Cardiac muscle cell (in vitro differentiated cells and primary cell): ENCODE measurements around the gene PSTPIP1. TPM values are rescaled to one million over a fixed set of nuclear protein-coding genes. Genes with fewer than 3 reads are reported as not detected.

Source experiments
- DNase-seq, 2 donors: peaks; one replicate each; pipeline versions ENCODE4 v3.0.0 to v3.0.0-alpha.2; 2010 to 2017; ENCODE audit warnings: low read depth in 1 of 2, low spot score in 1 of 2
- H3K27ac ChIP-seq: fragments of 200-600 bp; sonication (generic); 2 replicates; pipeline ENCODE4 v1.5.1; 2016
- H3K27me3 ChIP-seq: fragments of 200-600 bp; sonication (generic); 2 replicates; pipeline ENCODE4 v1.6.0; 2016; ENCODE audit warnings: control low read depth
- H3K36me3 ChIP-seq: fragments of 200-600 bp; sonication (generic); 2 replicates; pipeline ENCODE4 v1.5.1; 2016; ENCODE audit warnings: control low read depth
- H3K4me1 ChIP-seq: fragments of 200-600 bp; sonication (generic); 2 replicates; pipeline ENCODE4 v1.8.1; 2017; ENCODE audit warnings: low read depth, mild to moderate bottlenecking, mixed run types
- H3K4me3 ChIP-seq: fragments of 200-600 bp; sonication (generic); 2 replicates; pipeline ENCODE4 v1.5.1; 2016; ENCODE audit warnings: mild to moderate bottlenecking
- H3K9me3 ChIP-seq: fragments of 200-600 bp; sonication (generic); 2 replicates; pipeline ENCODE4 v1.5.1; 2017; ENCODE audit warnings: low read depth, mild to moderate bottlenecking, control low read depth
- CTCF ChIP-seq: IDR thresholded peaks from 2 replicates; pipeline ENCODE4 v1.5.1; 2012; ENCODE audit warnings: low read depth, mild to moderate bottlenecking, low read length
- polyA plus RNA-seq: library from polyadenylated mRNA; unstranded; fragments of >200 nt; fragmentation: Nextera tagmentation; extraction: Ambion mirVana; gene quantifications from 2 replicates; pipeline ENCODE4 v1.2.1, GENCODE V29; 2016
- total RNA-seq: library from RNA; depleted of rRNA; stranded (reverse); fragments of >200 nt; gene quantifications from 2 replicates; pipeline ENCODE4 v1.2.3, GENCODE V29; 2016

PSTPIP1 gene
- total and polyA plus RNA-seq, 2 experiments from 2014 or later, result 0.26 to 0.63 TPM

- Histone ChIP-seq H3K4me3 (no peak overlapping the region), H3K36me3 (no peaks in the 10 kb centered on the region), H3K27me3 (no peaks in the 10 kb centered on the region), H3K27ac (peak overlapping the region; percentile 21), H3K4me1 (no peaks in the 10 kb centered on the region), H3K9me3 (no peaks in the 10 kb centered on the region)
- DNase-seq, result no peak
- TF ChIP-seq CTCF, result no peak
Measured at GRCh38 chr15:77036537-77037387, 41.8 kb downstream of the PSTPIP1 start.

- DNase-seq, result no peak
- TF ChIP-seq CTCF, result no peak
- H3K4me1 ChIP-seq, result no peaks in the 10 kb centered on the region
Measured at GRCh38 chr15:77037388-77038209, 42.7 kb downstream of the PSTPIP1 start.

GRCh38 chr15:77038312-77039216, 43.6 kb downstream of the PSTPIP1 start:
- H3K4me3 ChIP-seq, result no peak overlapping the region
- H3K9me3 ChIP-seq, result no peaks in the 10 kb centered on the region
- TF ChIP-seq CTCF, result no peak
- no peaks in the 10 kb centered on the region for H3K27me3 ChIP-seq
- H3K27ac ChIP-seq, result no peak overlapping the region
- DNase-seq, result no peak
- H3K4me1 ChIP-seq, result no peaks in the 10 kb centered on the region
- H3K36me3 ChIP-seq, result peaks cover 8% of the 10 kb centered on the region

More at GRCh38 chr15:77037388-77038209, 42.7 kb downstream of the PSTPIP1 start:
- Histone ChIP-seq H3K27me3 (no peaks in the 10 kb centered on the region), H3K9me3 (no peaks in the 10 kb centered on the region), H3K36me3 (peaks cover 4% of the 10 kb centered on the region), H3K4me3 (no peak overlapping the region), H3K27ac (no peak overlapping the region)

- H3K27ac ChIP-seq, result no peak overlapping the region
- no peak for DNase-seq
- TF ChIP-seq CTCF, result no peak
- H3K4me3 ChIP-seq, result no peak overlapping the region
- H3K36me3 ChIP-seq, result peaks cover 8% of the 10 kb centered on the region
- H3K4me1 ChIP-seq, result no peaks in the 10 kb centered on the region
- no peaks in the 10 kb centered on the region for H3K9me3 ChIP-seq
- H3K27me3 ChIP-seq, result no peaks in the 10 kb centered on the region
Measured at GRCh38 chr15:77039217-77039533, 44.2 kb downstream of the PSTPIP1 start.

- no peak for DNase-seq
- TF ChIP-seq CTCF, result no peak
- H3K9me3 ChIP-seq, result no peaks in the 10 kb centered on the region
- H3K36me3 ChIP-seq, result peaks cover 8% of the 10 kb centered on the region
- H3K4me1 ChIP-seq, result no peaks in the 10 kb centered on the region
- H3K27ac ChIP-seq, result no peak overlapping the region
- H3K4me3 ChIP-seq, result no peak overlapping the region
- no peaks in the 10 kb centered on the region for H3K27me3 ChIP-seq
Measured at GRCh38 chr15:77039848-77040247, 44.9 kb downstream of the PSTPIP1 start.
